H1 (cell line): ENCODE results near the gene PHC3. TPM values are rescaled to one million over a fixed set of nuclear protein-coding genes. Genes with fewer than 3 reads are reported as not detected.

Experiments
- CTCF ChIA-PET: fragments of 300-600 bp; sonication (Branson Sonifier 250); formaldehyde crosslinking; loops from one replicate; lab custom pipeline; 2021; ENCODE audit not compliant: partially characterized antibody; lab: Charles Lee
- POLR2A ChIA-PET: fragments of 300-600 bp; sonication (Branson Sonifier 250); formaldehyde crosslinking; loops from one replicate; lab custom pipeline; 2021; ENCODE audit warnings: inconsistent platforms; ENCODE audit not compliant: partially characterized antibody; lab: Charles Lee
- DNase-seq, 2 experiments: peaks; one replicate each; pipeline versions ENCODE4 v3.0.0 to v3.0.0-alpha.2; 2010 to 2022; ENCODE audit warnings: low spot score in 2 of 2, low read depth in 1 of 2, mixed read lengths in 1 of 2
- FAIRE-seq: peaks from 2 replicates; lab custom pipeline; 2011; peaks lifted over from hg19 to GRCh38; lab: Jason Lieb, UNC
- H2AFZ ChIP-seq: 2 replicates; pipeline ENCODE4 v1.8.1; 2012; ENCODE audit warnings: low read length, inconsistent platforms
- H2AK5ac ChIP-seq: 2 replicates; pipeline ENCODE4 v1.6.1; 2013; ENCODE audit warnings: low read depth, low read length
- H2BK120ac ChIP-seq: replicated peaks from 2 replicates; pipeline ENCODE3; 2013; ENCODE audit warnings: low read depth, low read length, inconsistent platforms
- H2BK12ac ChIP-seq: 2 replicates; pipeline ENCODE4 v1.6.1; 2013; ENCODE audit warnings: low read depth, low read length
- H2BK15ac ChIP-seq: 2 replicates; pipeline ENCODE4 v1.6.1; 2013; ENCODE audit warnings: low read length
- H2BK20ac ChIP-seq: 2 replicates; pipeline ENCODE4 v1.6.1; 2013; ENCODE audit warnings: low read length
- H2BK5ac ChIP-seq: 2 replicates; pipeline ENCODE4 v1.6.1; 2013; ENCODE audit warnings: low read depth, low read length
- H3K14ac ChIP-seq: 2 replicates; pipeline ENCODE4 v1.6.1; 2013; ENCODE audit warnings: inconsistent platforms; ENCODE audit not compliant: insufficient read length
- H3K18ac ChIP-seq: 2 replicates; pipeline ENCODE4 v1.6.1; 2013; ENCODE audit warnings: low read length; ENCODE audit errors: extremely low read depth
- H3K23ac ChIP-seq: 2 replicates; pipeline ENCODE4 v1.6.1; 2013; ENCODE audit warnings: inconsistent platforms; ENCODE audit not compliant: insufficient read length
- H3K23me2 ChIP-seq: 2 replicates; pipeline ENCODE4 v1.6.1; 2013; ENCODE audit warnings: low read depth, low read length
- H3K27ac ChIP-seq: 2 replicates; pipeline ENCODE4 v1.6.1; 2011; ENCODE audit warnings: low read depth, low read length, inconsistent platforms
- H3K27me3 ChIP-seq, 4 experiments: replicated peaks in 1 of 4; 1 replicate in 1 of 4; 2 replicates in 3 of 4; pipeline versions ENCODE4 v1.6.1 to v1.8.1; 2011 to 2013; ENCODE audit warnings: low read length in 3 of 4, mild to moderate bottlenecking in 3 of 4, inconsistent platforms in 2 of 4, mixed read lengths in 2 of 4, moderate library complexity in 1 of 4; ENCODE audit not compliant: control insufficient read depth in 3 of 4, insufficient read depth in 3 of 4; ENCODE audit errors: extremely low read depth in 1 of 4
- H3K36me3 ChIP-seq, 4 experiments: 2 replicates each; pipeline versions ENCODE4 v1.6.1 to v1.8.1; 2011 to 2013; ENCODE audit warnings: mild to moderate bottlenecking in 4 of 4, low read length in 3 of 4, moderate library complexity in 2 of 4, control low read depth in 1 of 4, inconsistent platforms in 1 of 4; ENCODE audit not compliant: insufficient read depth in 4 of 4, control insufficient read depth in 2 of 4
- H3K4ac ChIP-seq: replicated peaks from 2 replicates; pipeline ENCODE3; 2013; ENCODE audit warnings: low read length, low read depth, mixed read lengths, inconsistent platforms; ENCODE audit not compliant: insufficient read length
- H3K4me1 ChIP-seq, 4 experiments: replicated peaks in 1 of 4; 1 replicate in 1 of 4; 2 replicates in 3 of 4; pipeline versions ENCODE4 v1.6.1 to v1.8.1; 2011 to 2013; ENCODE audit warnings: low read length in 3 of 4, inconsistent platforms in 2 of 4, mixed read lengths in 1 of 4; ENCODE audit not compliant: insufficient read depth in 4 of 4, control insufficient read depth in 3 of 4
- H3K4me2 ChIP-seq, 2 experiments: 2 replicates each; pipeline versions ENCODE4 v1.6.1 to v1.8.1; 2011 to 2013; ENCODE audit warnings: low read depth in 2 of 2, low read length in 2 of 2, control low read depth in 1 of 2, inconsistent platforms in 1 of 2, mild to moderate bottlenecking in 1 of 2; ENCODE audit not compliant: insufficient read depth in 1 of 2
- H3K4me3 ChIP-seq, 4 experiments: fragments of 200-600, 300-600 bp in 1 of 4; sonication (generic), shearing (Covaris generic), sonication (Bioruptor Twin) in 1 of 4; 2 replicates each; pipeline versions ENCODE4 v1.5.1 to v1.8.1; 2011 to 2016; ENCODE audit warnings: low read length in 4 of 4, low read depth in 3 of 4, control low read depth in 2 of 4, inconsistent platforms in 2 of 4, mild to moderate bottlenecking in 2 of 4, mixed read lengths in 1 of 4, moderate library complexity in 1 of 4; ENCODE audit not compliant: insufficient read depth in 2 of 4; ENCODE audit errors: extremely low read depth in 1 of 4
- H3K56ac ChIP-seq: replicated peaks from 2 replicates; pipeline ENCODE3; 2013; ENCODE audit warnings: low read depth, mild to moderate bottlenecking, mixed read lengths, low read length, inconsistent platforms; ENCODE audit not compliant: insufficient read length
- H3K79me1 ChIP-seq: 2 replicates; pipeline ENCODE4 v1.6.1; 2013; ENCODE audit warnings: low read depth, low read length, control low read depth
- H3K79me2 ChIP-seq, 2 experiments: 2 replicates each; pipeline versions ENCODE4 v1.6.1 to v1.8.1; 2012 to 2013; ENCODE audit warnings: low read length in 2 of 2, mild to moderate bottlenecking in 2 of 2, inconsistent platforms in 1 of 2; ENCODE audit not compliant: insufficient read depth in 2 of 2, control insufficient read depth in 1 of 2
- H3K9ac ChIP-seq, 4 experiments: replicated peaks in 1 of 4; 1 replicate in 1 of 4; 2 replicates in 3 of 4; pipeline versions ENCODE4 v1.6.1 to v1.8.1; 2011 to 2013; ENCODE audit warnings: low read depth in 3 of 4, low read length in 3 of 4, control low read depth in 2 of 4, mild to moderate bottlenecking in 2 of 4, moderate library complexity in 2 of 4, inconsistent platforms in 1 of 4; ENCODE audit errors: extremely low read depth in 1 of 4
- H3K9me3 ChIP-seq, 2 experiments: 2 replicates each; pipeline versions ENCODE4 v1.6.1 to v1.8.1; 2012 to 2013; ENCODE audit warnings: mild to moderate bottlenecking in 2 of 2, moderate library complexity in 2 of 2, control low read depth in 1 of 2, inconsistent platforms in 1 of 2, low read depth in 1 of 2, low read length in 1 of 2, mixed read lengths in 1 of 2; ENCODE audit not compliant: insufficient read depth in 2 of 2
- H4K20me1 ChIP-seq, 2 experiments: replicated peaks in 1 of 2; 2 replicates each; pipeline versions ENCODE3 to v1.8.1; 2011 to 2013; ENCODE audit warnings: inconsistent platforms in 2 of 2, low read length in 2 of 2, mild to moderate bottlenecking in 1 of 2; ENCODE audit not compliant: insufficient read depth in 2 of 2, control insufficient read depth in 1 of 2
- H4K5ac ChIP-seq: 2 replicates; pipeline ENCODE4 v1.6.1; 2013; ENCODE audit warnings: low read length, low read depth, mixed read lengths, inconsistent platforms; ENCODE audit not compliant: insufficient read length
- H4K8ac ChIP-seq: 2 replicates; pipeline ENCODE4 v1.8.0; 2013; ENCODE audit warnings: mild to moderate bottlenecking, moderate library complexity, low read length, inconsistent platforms; ENCODE audit not compliant: insufficient read depth; ENCODE audit errors: extremely low read depth
- H4K91ac ChIP-seq: replicated peaks from 2 replicates; pipeline ENCODE3; 2013; ENCODE audit warnings: low read length, mixed read lengths, inconsistent platforms; ENCODE audit not compliant: insufficient read length
- BCL11A ChIP-seq, 2 experiments: IDR thresholded peaks; one replicate each; pipeline ENCODE4 v1.6.1; 2011; ENCODE audit warnings: low read depth in 2 of 2, low read length in 2 of 2, mild to moderate bottlenecking in 2 of 2
- SP1 ChIP-seq: IDR thresholded peaks from 2 replicates; pipeline ENCODE4 v1.6.1; 2011; ENCODE audit warnings: low read depth, low read length
- WGBS, 2 experiments: shearing (Covaris generic) in 1 of 2; methylation state at CpG; one replicate each; pipeline versions ENCODE4 v1.1.6 to v1.1.7; 2013 to 2015; ENCODE audit warnings: low lambda C conversion rate in 2 of 2, mixed read lengths in 2 of 2, inconsistent platforms in 1 of 2, low coverage in 1 of 2, missing lambda C conversion rate in 1 of 2; ENCODE audit not compliant: insufficient replicate concordance in 2 of 2, insufficient coverage in 1 of 2, insufficient read length in 1 of 2; ENCODE audit errors: extremely low coverage in 1 of 2, missing lambda C conversion rate in 1 of 2; 5-methylcytosine and 5-hydroxymethylcytosine counted together
- polyA plus RNA-seq, 7 experiments: library from polyadenylated mRNA; depleted of rRNA in 3 of 7; stranded (reverse) in 5 of 7; unstranded in 2 of 7; fragments of >200 nt in 5 of 7; fragments of 200-250 nt in 2 of 7; gene quantifications; 1 replicate in 5 of 7; 2 replicates in 1 of 7; 4 replicates in 1 of 7; pipeline versions ENCODE4 v1.2.1 to v1.2.3, GENCODE V29; 2011 to 2013; ENCODE audit warnings: missing spikeins in 2 of 7, mixed read lengths in 2 of 7
- total RNA-seq: library from RNA; stranded (reverse); fragmentation: NEBNext Ultra II Directional; extraction: Animal tissue kit (Norgen Biotek cat#: 25700); gene quantifications from 2 replicates; pipeline ENCODE4 v1.2.1, GENCODE V29; 2021

Gene PHC3
- total and polyA plus RNA-seq, 2 of the 8 experiments (the other 6 are each of a cell fraction or from before 2014, with no cell fraction given): 26.4 to 29.2 TPM

- no peak for FAIRE-seq
- H4K5ac ChIP-seq: no peak overlapping the region
Observed at GRCh38 chr3:170089862-170090600, 91.5 kb downstream of the PHC3 start.

More at GRCh38 chr3:170089862-170090600, 91.5 kb downstream of the PHC3 start:
- Histone ChIP-seq H3K27ac (no peak overlapping the region), H3K4ac (no peak overlapping the region), H3K27me3 (no peaks in the 10 kb centered on the region)
- TF ChIP-seq SP1 (no peak), BCL11A (IDR thresholded peaks at IDR 0.05; ENCODE audit: low read depth in 2 of 2, low read length in 2 of 2) (no peak)
- TF ChIP-seq, all 59 proteins: peak for 0
- H3K4me3 ChIP-seq: no peak overlapping the region
- H3K79me2 ChIP-seq: no peaks in the 10 kb centered on the region
- no peak overlapping the region for H3K18ac ChIP-seq
- no peaks in the 10 kb centered on the region for H3K9me3 ChIP-seq
- 100% methylated on average over 1 of the region's 3 CpGs; no CpG with 5 or more reads in 1 of the 2 experiments for WGBS, 2 experiments
- H3K56ac ChIP-seq: no peak overlapping the region
- no peak overlapping the region for H2BK15ac ChIP-seq
- no peaks in the 10 kb centered on the region for H3K23me2 ChIP-seq
- H4K20me1 ChIP-seq: no peaks in the 10 kb centered on the region
- H2AK5ac ChIP-seq: no peak overlapping the region
- no peak overlapping the region for H3K23ac ChIP-seq
- H2BK12ac ChIP-seq: no peak overlapping the region
- no peaks in the 10 kb centered on the region for H3K4me1 ChIP-seq
- H3K79me1 ChIP-seq: no peaks in the 10 kb centered on the region
- H3K4me2 ChIP-seq: no peak overlapping the region
- no peak overlapping the region for H2AFZ ChIP-seq
- H4K91ac ChIP-seq: no peak overlapping the region
- no peak overlapping the region for H2BK5ac ChIP-seq
- H2BK20ac ChIP-seq: no peak overlapping the region
- H3K36me3 ChIP-seq: peaks cover 0 to 27% (median 7%) of the 10 kb centered on the region in 4 experiments; a peak in 2 of 8 replicates
- no peak overlapping the region for H2BK120ac ChIP-seq
- ChIA-PET CTCF (interaction anchor here (0.8 to 1.5 kb wide), 4 partner anchors 11 to 159 kb away, joined by 3 to 8 read pairs (median 4); no protein-coding TSS in a partner anchor), POLR2A (interaction anchor here (0.6 kb wide), 1 partner anchor 27 kb away, joined by 3 read pairs; no protein-coding TSS in a partner anchor)
- no peak overlapping the region for H3K14ac ChIP-seq
- H4K8ac ChIP-seq: no peak overlapping the region
- DNase-seq: no peak
- H3K9ac ChIP-seq: no peak overlapping the region
